GM12872 (cell line): ENCODE data around the gene SINHCAF.

Experiments
- CTCF ChIP-seq: IDR thresholded peaks from 3 replicates; pipeline ENCODE4 v1.5.1; 2011; ENCODE audit warnings: low read depth, mild to moderate bottlenecking, low read length, moderate library complexity; ENCODE audit not compliant: insufficient read depth

SINHCAF gene

GRCh38 chr12:31346267-31346666, 20.3 kb upstream of the SINHCAF start:
- TF ChIP-seq CTCF = no peak

- TF ChIP-seq CTCF = no peak
Measured at GRCh38 chr12:31343139-31343538, 17.2 kb upstream of the SINHCAF start.

GRCh38 chr12:31342286-31342685, 16.3 kb upstream of the SINHCAF start:
- TF ChIP-seq CTCF = no peak

GRCh38 chr12:31339831-31340622, 14.1 kb upstream of the SINHCAF start:
- no peak for TF ChIP-seq CTCF

- no peak for TF ChIP-seq CTCF
Measured at GRCh38 chr12:31337952-31338351, 12.0 kb upstream of the SINHCAF start.

GRCh38 chr12:31331242-31331641, 5.3 kb upstream of the SINHCAF start:
- TF ChIP-seq CTCF = no peak

- no peak for TF ChIP-seq CTCF
Measured at GRCh38 chr12:31326736-31327659, 1.0 kb upstream of the SINHCAF start.
